Measurements from ENCODE around the gene VSIG10L.

VSIG10L gene

GRCh38 chr19:51341976-51342580 lies at the start of gene VSIG10L:
TSS of gene VSIG10L (minus strand) at chr19:51342139. CDS start at chr19:51342124, 15 bp downstream.
- no peak for TF ChIP-seq CTCF (IDR thresholded peaks at IDR 0.05; ENCODE audit: insufficient read depth, low read depth, low read length, missing control alignments)
- no peak for DNase-seq (ENCODE audit: low read depth)
- H3K4me3 ChIP-seq (ENCODE audit: low read depth, low read length), result no peak within 1 kb of the TSS

- TF ChIP-seq CTCF (IDR thresholded peaks at IDR 0.05; ENCODE audit: insufficient read depth, low read depth, low read length, missing control alignments), result no peak
- DNase-seq (ENCODE audit: low read depth), result no peak
- H3K4me3 ChIP-seq (ENCODE audit: low read depth, low read length), result no peak overlapping the region
These were observed 49.2 kb upstream of the VSIG10L start for GRCh38 chr19:51391073-51391611.

- TF ChIP-seq CTCF (IDR thresholded peaks at IDR 0.05; ENCODE audit: insufficient read depth, low read depth, low read length, missing control alignments), result no peak
- no peak overlapping the region for H3K4me3 ChIP-seq (ENCODE audit: low read depth, low read length)
- no peak for DNase-seq (ENCODE audit: low read depth)
These were observed 47.2 kb upstream of the VSIG10L start for GRCh38 chr19:51389143-51389542.

- no peak within 1 kb of the TSS for H3K4me3 ChIP-seq (ENCODE audit: low read depth, low read length)
- no peak for TF ChIP-seq CTCF (IDR thresholded peaks at IDR 0.05; ENCODE audit: insufficient read depth, low read depth, low read length, missing control alignments)
- no peak for DNase-seq (ENCODE audit: low read depth)
These were observed 46.0 kb upstream of the VSIG10L start, which contains the start of gene LIM2 for GRCh38 chr19:51387924-51388389. TSS of gene LIM2 (minus strand) at chr19:51387974. CDS start at chr19:51387443, 531 bp downstream.

GRCh38 chr19:51386882-51387520 lies 45.1 kb upstream of the VSIG10L start:
- no peak for DNase-seq (ENCODE audit: low read depth)
- TF ChIP-seq CTCF (IDR thresholded peaks at IDR 0.05; ENCODE audit: insufficient read depth, low read depth, low read length, missing control alignments), result no peak
- H3K4me3 ChIP-seq (ENCODE audit: low read depth, low read length), result no peak overlapping the region

GRCh38 chr19:51382004-51382403 lies 40.1 kb upstream of the VSIG10L start:
- no peak overlapping the region for H3K4me3 ChIP-seq (ENCODE audit: low read depth, low read length)
- no peak for TF ChIP-seq CTCF (IDR thresholded peaks at IDR 0.05; ENCODE audit: insufficient read depth, low read depth, low read length, missing control alignments)
- no peak for DNase-seq (ENCODE audit: low read depth)
